ENCODE results near the gene ZSCAN2. TPM values are rescaled to one million over a fixed set of nuclear protein-coding genes. Genes with fewer than 3 reads are reported as not detected.
A peak's percentile ranks its signal among the peaks of the same experiment; 100 is the strongest.

ZSCAN2 gene
- polyA plus RNA-seq, 3 donors from 2014 or later, result 5.8 to 14.7 (median 6.8) TPM

DNA sequence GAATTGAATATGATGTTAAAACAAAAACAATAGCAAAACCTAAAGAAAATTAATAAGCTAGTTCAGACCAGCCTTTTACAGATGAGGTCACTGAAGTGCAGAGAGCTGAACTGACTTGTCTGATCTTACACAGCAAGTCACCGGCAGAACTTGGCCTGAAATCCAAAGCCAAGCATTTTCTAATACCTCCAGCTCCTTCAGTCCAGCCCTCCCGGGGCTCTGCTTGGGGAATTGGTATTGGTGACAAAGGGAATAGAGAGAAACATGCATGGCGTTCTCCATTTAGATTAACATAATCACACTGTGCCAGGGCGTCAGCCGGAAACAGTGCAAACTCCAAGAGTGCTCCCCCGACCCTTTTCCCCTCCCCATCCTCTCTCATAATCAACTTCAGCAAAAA, 14.1 kb upstream of the ZSCAN2 start:
- Mint-ChIP-seq H3K9me3 (peaks cover 4 to 21% (median 10%) of the 10 kb centered on the region in 6 donors), H3K27me3 (ENCODE audit: low read depth in 3 of 3) (peaks cover 0 to 4% (median 0%) of the 10 kb centered on the region in 3 donors), H3K27ac (no peak overlapping the region), H3K36me3 (peaks cover 0 to 12% (median 3%) of the 10 kb centered on the region in 3 donors), H3K4me1 (peaks cover 20 to 30% of the 10 kb centered on the region in 2 donors), H3K4me3 (no peak overlapping the region)
- no peak for DNase-seq

DNA sequence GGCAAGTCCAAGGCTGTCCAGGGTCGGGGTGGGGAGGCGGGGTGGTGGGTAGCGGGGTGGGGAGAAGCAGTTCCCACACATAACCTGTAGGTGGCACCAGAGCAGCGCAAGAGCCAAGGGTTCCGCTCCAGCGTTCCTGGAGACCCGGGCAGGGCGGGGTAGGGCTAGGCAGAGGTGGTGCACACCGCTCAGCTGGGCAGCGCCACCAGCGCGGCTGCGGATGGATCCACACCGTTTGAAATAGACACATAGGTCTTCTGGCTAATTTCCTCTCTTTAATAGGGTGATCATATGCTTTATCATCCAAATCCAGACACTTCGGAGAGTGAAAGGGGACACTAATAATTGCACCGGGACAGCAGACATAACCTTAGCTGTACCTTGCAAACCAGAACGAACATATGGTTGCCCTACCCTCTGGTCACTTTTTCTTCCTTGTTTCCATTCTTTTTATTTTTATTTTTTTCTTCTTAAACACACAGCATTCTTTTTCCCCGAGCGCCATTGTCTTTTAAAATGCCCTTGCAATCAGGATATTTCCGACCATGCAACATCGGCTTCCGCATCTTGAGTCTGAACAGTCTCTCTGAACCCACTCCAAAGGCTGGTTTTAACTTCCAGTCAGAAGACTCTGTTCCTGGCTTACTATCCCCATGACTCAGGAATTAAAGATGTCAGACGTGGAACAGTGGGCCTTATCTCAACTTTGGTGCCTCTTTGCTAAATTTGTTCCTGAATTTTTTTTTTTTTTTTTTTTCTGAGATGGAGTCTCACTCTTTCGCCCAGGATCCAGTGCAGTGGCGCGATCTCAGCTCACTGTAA, 12.5 kb upstream of the ZSCAN2 start:
- peaks cover 5 to 15% of the 10 kb centered on the region in 2 donors for H3K4me1 Mint-ChIP-seq
- peak overlapping the region in 4 of 5 donors; percentile 37 to 68 (median 64) for H3K4me3 Mint-ChIP-seq
- H3K27ac Mint-ChIP-seq, result no peak overlapping the region
- H3K27me3 Mint-ChIP-seq (ENCODE audit: low read depth in 3 of 3), result peaks cover 0 to 4% (median 0%) of the 10 kb centered on the region in 3 donors
- DNase-seq, result peak; percentile 77 to 82 (median 81)
- H3K9me3 Mint-ChIP-seq, result peaks cover 0 to 12% (median 3%) of the 10 kb centered on the region in 6 donors
- H3K36me3 Mint-ChIP-seq, result peaks cover 0 to 8% (median 0%) of the 10 kb centered on the region in 3 donors

DNA sequence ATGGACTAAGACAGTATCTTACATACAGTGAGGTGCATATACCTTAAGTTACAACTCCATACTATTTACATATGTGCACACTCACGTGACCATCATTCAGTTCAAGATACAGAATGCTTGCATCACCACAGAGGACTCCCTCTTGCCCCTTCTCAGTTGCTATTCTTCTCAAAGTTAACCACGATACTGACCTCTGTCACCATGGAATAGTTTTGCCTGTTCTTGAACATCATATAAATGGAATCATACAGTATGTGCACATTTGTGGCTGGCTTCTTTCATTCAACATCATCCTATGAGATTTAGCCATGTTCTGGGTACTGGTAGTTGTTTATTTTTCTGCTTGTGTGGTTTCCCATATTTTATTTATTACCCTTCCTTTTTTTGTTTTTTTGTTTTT, 10.4 kb upstream of the ZSCAN2 start:
- H3K9me3 Mint-ChIP-seq, result no peaks in the 10 kb centered on the region
- no peak overlapping the region for H3K27ac Mint-ChIP-seq
- peaks cover 0 to 4% (median 2%) of the 10 kb centered on the region in 3 donors for H3K27me3 Mint-ChIP-seq (ENCODE audit: low read depth in 3 of 3)
- peaks cover 2 to 7% of the 10 kb centered on the region in 2 donors for H3K4me1 Mint-ChIP-seq
- H3K4me3 Mint-ChIP-seq, result no peak overlapping the region
- DNase-seq, result no peak
- H3K36me3 Mint-ChIP-seq, result no peaks in the 10 kb centered on the region

DNA sequence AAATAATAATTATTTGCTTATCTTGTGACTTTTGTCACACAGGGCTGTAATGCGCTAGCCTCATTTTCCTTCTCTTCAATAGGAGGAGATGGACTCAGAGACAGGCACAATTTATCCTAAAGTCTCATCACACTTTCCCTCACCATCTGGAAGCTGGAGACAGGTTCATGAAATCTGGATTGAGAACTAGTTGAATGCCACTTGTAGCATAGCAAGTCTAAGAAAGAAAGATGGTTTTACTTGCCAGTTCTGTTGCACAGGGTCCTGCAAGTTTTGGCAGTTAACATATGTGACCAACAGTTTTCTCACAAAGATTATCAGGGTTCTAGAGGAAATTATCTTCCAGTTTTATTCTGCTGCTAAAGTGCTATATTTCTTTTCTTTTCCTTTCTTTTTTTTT, 9.0 kb upstream of the ZSCAN2 start:
- DNase-seq, result no peak
- Mint-ChIP-seq H3K4me1 (peaks cover 2 to 7% of the 10 kb centered on the region in 2 donors), H3K4me3 (no peak overlapping the region), H3K9me3 (no peaks in the 10 kb centered on the region), H3K36me3 (no peaks in the 10 kb centered on the region), H3K27ac (no peak overlapping the region), H3K27me3 (ENCODE audit: low read depth in 3 of 3) (peaks cover 0 to 2% (median under 1%) of the 10 kb centered on the region in 3 donors)

DNA sequence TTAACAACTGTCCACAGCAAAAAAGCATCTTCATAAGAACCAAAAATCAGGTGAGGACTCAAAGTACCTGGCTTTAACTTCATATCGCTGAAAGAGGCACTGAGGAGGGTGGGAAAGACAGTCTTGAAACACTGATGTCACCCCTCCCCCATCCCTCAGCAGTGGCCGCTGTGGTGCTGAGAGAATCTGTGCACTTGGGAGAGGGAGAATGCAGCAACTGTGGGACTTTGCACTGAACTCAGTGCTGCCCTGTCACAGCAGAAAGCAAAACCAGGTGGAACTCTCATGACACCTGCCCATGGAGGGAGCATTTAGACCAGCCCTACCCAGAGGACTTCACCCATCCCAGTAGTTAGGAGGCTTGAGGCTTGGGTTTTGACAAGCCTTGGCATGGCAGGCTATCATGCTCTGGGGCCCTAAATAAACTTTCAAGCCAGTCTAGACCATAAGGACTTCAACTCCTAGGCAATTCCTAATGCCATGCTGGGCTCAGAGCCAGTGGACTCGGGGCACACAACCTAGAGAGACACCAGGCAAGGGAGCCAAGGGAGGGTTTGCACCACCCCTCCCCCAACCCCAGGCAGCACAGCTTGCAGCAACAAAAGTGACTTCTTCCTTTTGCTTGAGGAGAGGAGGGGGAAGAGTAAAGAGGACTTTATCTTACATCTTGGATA, 6.1 kb upstream of the ZSCAN2 start:
- Mint-ChIP-seq H3K36me3 (no peaks in the 10 kb centered on the region), H3K4me1 (peaks cover 22 to 25% of the 10 kb centered on the region in 2 donors), H3K4me3 (no peak overlapping the region), H3K9me3 (no peaks in the 10 kb centered on the region), H3K27me3 (ENCODE audit: low read depth in 3 of 3) (peaks cover 0 to 6% (median 2%) of the 10 kb centered on the region in 3 donors), H3K27ac (no peak overlapping the region)
- no peak for DNase-seq

DNA sequence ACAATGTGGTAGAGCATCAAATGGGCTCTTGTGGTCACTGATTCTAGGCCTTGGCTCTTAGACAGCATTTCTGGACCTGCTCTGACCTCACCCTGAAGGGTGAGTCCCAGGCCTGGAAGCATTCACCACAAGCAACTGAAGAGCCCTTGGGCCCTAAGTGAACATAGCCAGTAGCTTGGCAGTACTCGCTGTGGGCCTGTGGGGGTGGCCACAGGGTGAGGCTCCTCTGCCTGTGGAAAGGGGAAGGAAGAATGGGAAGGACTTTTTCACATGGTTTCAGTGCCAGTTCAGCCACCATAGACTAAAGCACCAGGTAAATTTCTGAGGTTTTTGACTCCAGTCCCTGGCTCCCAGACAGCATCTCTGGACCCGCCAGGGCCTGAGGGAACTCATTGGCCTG, 5.1 kb upstream of the ZSCAN2 start:
- no peak for DNase-seq
- H3K9me3 Mint-ChIP-seq, result no peaks in the 10 kb centered on the region
- no peak overlapping the region for H3K4me3 Mint-ChIP-seq
- peaks cover 0 to 9% (median 7%) of the 10 kb centered on the region in 3 donors for H3K27me3 Mint-ChIP-seq (ENCODE audit: low read depth in 3 of 3)
- no peaks in the 10 kb centered on the region for H3K36me3 Mint-ChIP-seq
- H3K27ac Mint-ChIP-seq, result no peak overlapping the region
- peaks cover 30 to 34% of the 10 kb centered on the region in 2 donors for H3K4me1 Mint-ChIP-seq

DNA sequence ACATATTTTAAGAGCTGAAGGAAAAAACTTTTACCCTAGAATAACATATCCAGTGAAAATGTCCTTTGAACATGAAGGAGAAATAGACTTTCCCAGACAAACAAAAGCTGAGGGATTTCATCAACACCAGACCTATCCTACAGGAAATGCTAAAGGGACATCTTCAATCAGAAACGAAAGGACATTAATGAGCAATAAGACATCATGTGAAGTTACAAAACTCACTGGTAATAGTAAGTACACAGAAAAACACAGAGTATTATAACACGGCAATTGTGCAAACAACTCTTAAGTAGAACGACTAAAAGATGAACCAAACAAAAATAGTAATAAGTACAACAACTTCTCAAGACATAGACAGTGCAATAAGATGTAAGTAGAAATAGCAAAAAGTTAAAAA, 3.5 kb upstream of the ZSCAN2 start:
- peak overlapping the region in 1 of 5 donors; percentile 60 for H3K4me3 Mint-ChIP-seq
- no peaks in the 10 kb centered on the region for H3K36me3 Mint-ChIP-seq
- no peaks in the 10 kb centered on the region for H3K9me3 Mint-ChIP-seq
- H3K27ac Mint-ChIP-seq, result peak overlapping the region in 4 of 6 donors; percentile 6 to 81 (median 48)
- peaks cover 34 to 36% of the 10 kb centered on the region in 2 donors for H3K4me1 Mint-ChIP-seq
- DNase-seq, result no peak
- H3K27me3 Mint-ChIP-seq (ENCODE audit: low read depth in 3 of 3), result peaks cover 0 to 10% (median 10%) of the 10 kb centered on the region in 3 donors

DNA sequence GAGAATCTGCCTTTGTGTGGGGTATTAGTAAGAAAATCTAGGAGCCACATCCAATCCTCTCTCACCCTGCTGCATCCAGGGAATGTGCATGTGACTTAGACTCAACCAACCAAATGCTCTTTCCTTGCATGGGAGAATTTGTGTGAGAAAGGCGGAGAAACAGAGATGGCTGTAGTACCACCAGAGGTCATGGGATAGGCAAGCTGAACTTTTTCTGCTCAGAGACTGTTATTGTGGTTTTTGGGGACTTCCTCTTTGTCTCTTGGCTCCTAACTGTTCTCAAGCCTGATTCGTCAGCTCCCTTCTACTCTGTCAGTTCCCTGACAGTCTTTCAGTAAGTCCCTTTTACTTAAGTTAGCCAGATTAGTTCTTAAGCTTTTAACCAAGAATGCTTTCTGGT, 2.6 kb upstream of the ZSCAN2 start:
- Mint-ChIP-seq H3K9me3 (no peaks in the 10 kb centered on the region), H3K4me3 (peak overlapping the region; percentile 49 to 96 (median 62)), H3K27ac (peak overlapping the region; percentile 80 to 86 (median 83)), H3K27me3 (ENCODE audit: low read depth in 3 of 3) (peaks cover 0 to 10% (median 10%) of the 10 kb centered on the region in 3 donors), H3K36me3 (no peaks in the 10 kb centered on the region), H3K4me1 (peaks cover 36 to 37% of the 10 kb centered on the region in 2 donors)
- peak; percentile 40 to 53 (median 46) for DNase-seq

DNA sequence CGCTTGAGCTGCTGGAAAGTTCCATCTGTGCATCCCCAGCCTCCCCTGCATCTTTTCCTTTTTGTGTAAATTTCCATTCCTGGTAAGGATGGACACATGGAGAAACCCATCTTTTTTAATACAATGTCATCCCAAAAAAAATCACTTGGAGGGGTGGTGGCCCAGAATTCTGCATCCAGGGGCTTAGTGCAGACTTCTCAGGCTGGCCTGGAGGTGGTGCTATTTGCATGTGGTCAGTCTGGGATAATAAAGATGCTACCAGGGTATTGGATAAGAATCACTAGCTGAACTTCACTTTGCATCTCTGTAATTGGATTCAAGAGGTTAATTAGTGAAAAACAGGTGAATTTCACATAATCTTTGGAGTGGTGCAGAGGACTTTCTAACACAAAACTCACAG, 1.8 kb upstream of the ZSCAN2 start:
- peaks cover 0 to 10% (median 10%) of the 10 kb centered on the region in 3 donors for H3K27me3 Mint-ChIP-seq (ENCODE audit: low read depth in 3 of 3)
- H3K36me3 Mint-ChIP-seq, result peaks cover 0 to 3% (median 0%) of the 10 kb centered on the region in 3 donors
- no peaks in the 10 kb centered on the region for H3K9me3 Mint-ChIP-seq
- peak overlapping the region in 5 of 6 donors; percentile 12 to 86 (median 85) for H3K27ac Mint-ChIP-seq
- peaks cover 36 to 37% of the 10 kb centered on the region in 2 donors for H3K4me1 Mint-ChIP-seq
- H3K4me3 Mint-ChIP-seq, result peak overlapping the region; percentile 34 to 96 (median 63)
- DNase-seq, result peak; percentile 18 to 30 (median 27)

DNA sequence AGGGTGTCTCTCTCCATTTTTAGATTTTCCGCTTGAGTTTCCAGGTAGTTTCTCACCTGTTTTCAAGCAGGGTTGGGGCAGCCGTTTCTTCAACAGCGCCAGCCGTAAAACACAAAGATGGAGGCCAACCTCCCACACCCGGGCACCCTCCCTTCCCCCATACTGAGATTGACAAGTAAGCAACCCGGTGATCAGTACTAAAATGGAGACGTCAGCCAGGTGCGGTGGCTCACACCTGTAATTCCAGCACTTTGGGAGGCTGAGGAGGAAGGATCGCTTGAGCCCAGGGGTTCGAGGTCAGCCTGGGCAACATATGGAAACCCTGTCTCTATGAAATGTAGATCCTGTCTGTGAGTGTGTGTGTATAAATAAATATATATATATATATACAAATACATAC, 903 bp upstream of the ZSCAN2 start:
- H3K9me3 Mint-ChIP-seq, result no peaks in the 10 kb centered on the region
- H3K4me3 Mint-ChIP-seq, result peak overlapping the region; percentile 93 to 99 (median 95)
- H3K4me1 Mint-ChIP-seq, result peaks cover 39 to 42% of the 10 kb centered on the region in 2 donors
- peaks cover 0 to 10% (median 8%) of the 10 kb centered on the region in 3 donors for H3K27me3 Mint-ChIP-seq (ENCODE audit: low read depth in 3 of 3)
- DNase-seq, result no peak
- H3K27ac Mint-ChIP-seq, result peak overlapping the region in 1 of 6 donors; percentile 78
- peaks cover 0 to 8% (median 0%) of the 10 kb centered on the region in 3 donors for H3K36me3 Mint-ChIP-seq

DNA sequence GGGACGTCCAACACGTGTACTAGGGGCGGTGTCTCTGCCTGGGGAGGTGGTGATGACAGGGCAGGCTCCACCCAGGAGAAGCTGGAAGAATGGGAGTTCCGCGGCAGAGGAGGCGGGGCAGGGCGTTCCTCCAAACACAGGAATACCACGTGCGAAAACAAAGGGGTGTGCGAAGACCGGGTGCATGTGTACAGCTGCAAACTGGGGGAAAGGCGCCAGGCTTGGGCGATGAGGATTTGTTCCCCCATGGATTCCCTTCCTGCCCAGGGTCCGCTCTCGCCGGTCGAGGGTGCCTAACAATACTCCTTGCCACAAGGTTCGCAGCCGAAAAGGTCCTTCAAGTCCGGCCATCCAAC, 500 bp upstream of the ZSCAN2 start:
- Mint-ChIP-seq H3K4me1 (peaks cover 42 to 46% of the 10 kb centered on the region in 2 donors), H3K27ac (peak overlapping the region; percentile 64 to 89 (median 80)), H3K4me3 (peak overlapping the region; percentile 93 to 99 (median 95)), H3K9me3 (no peaks in the 10 kb centered on the region), H3K36me3 (peaks cover 0 to 11% (median 3%) of the 10 kb centered on the region in 3 donors), H3K27me3 (ENCODE audit: low read depth in 3 of 3) (peaks cover 0 to 10% (median 8%) of the 10 kb centered on the region in 3 donors)
- DNase-seq, result no peak

DNA sequence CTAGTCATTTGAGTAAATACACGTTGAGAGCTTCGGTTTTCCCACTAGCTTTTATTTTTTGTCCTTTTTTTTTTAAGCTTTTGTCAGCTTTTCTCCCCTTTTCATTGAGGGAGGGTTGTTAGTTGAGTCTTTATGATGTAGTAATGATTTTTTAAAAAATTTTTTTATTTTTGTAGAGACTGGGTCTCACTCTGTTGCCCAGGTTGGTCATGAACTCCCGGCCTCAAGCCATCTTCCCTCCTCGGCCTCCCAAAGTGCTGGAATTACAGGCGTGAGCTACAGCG, 688 bp downstream of the ZSCAN2 start:
- Mint-ChIP-seq H3K4me1 (peaks cover 48 to 57% of the 10 kb centered on the region in 2 donors), H3K27ac (peak overlapping the region in 2 of 6 donors; percentile 75 to 76), H3K4me3 (peak overlapping the region; percentile 93 to 99 (median 95)), H3K27me3 (ENCODE audit: low read depth in 3 of 3) (peaks cover 0 to 10% (median 8%) of the 10 kb centered on the region in 3 donors), H3K9me3 (no peaks in the 10 kb centered on the region), H3K36me3 (peaks cover 3 to 19% (median 5%) of the 10 kb centered on the region in 3 donors)
- DNase-seq, result no peak

DNA sequence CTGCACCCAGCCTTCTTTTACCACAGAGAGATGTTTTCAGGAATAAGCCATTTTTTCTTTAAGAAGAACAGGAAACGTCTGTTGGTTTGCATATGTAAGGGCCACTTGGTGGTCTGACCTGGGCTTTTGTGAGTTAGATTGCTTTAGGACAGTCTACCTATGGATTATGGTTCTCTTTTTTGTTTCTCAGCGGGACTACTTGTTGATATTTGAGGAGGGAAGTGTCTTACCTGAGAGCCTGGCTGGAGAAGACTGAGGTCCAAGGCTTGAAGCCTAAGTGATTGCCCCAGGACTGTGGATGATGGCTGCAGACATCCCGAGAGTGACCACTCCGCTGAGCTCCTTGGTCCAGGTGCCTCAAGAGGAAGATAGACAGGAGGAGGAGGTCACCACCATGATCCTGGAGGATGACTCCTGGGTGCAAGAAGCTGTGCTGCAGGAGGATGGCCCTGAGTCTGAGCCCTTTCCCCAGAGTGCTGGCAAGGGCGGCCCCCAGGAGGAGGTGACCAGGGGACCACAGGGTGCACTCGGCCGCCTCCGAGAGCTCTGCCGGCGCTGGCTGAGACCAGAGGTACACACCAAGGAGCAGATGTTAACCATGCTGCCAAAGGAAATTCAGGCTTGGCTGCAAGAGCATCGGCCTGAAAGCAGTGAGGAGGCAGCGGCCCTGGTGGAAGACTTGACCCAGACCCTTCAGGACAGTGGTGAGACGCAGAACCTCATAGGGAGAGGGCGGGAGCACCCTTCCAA, 3.0 kb downstream of the ZSCAN2 start:
- Mint-ChIP-seq H3K36me3 (peaks cover 6 to 22% (median 8%) of the 10 kb centered on the region in 3 donors), H3K4me1 (peaks cover 35 to 47% of the 10 kb centered on the region in 2 donors), H3K9me3 (no peaks in the 10 kb centered on the region), H3K27ac (peak overlapping the region in 2 of 6 donors; percentile 84 to 85), H3K4me3 (peak overlapping the region in 1 of 5 donors; percentile 76), H3K27me3 (ENCODE audit: low read depth in 3 of 3) (peaks cover 4 to 8% (median 4%) of the 10 kb centered on the region in 3 donors)
- no peak for DNase-seq
